GM21423 (cell line): ENCODE results near the gene TAS2R41.
A peak's percentile ranks its signal among the peaks of the same experiment; 100 is the strongest.

Experiments
- ATAC-seq: cut with Tn5 transposase; IDR thresholded peaks from one replicate; pipeline ENCODE4 v1.9.1; 2021; ENCODE audit warnings: mild to moderate bottlenecking, moderate library complexity; ENCODE audit not compliant: unreplicated experiment

Gene TAS2R41

DNA sequence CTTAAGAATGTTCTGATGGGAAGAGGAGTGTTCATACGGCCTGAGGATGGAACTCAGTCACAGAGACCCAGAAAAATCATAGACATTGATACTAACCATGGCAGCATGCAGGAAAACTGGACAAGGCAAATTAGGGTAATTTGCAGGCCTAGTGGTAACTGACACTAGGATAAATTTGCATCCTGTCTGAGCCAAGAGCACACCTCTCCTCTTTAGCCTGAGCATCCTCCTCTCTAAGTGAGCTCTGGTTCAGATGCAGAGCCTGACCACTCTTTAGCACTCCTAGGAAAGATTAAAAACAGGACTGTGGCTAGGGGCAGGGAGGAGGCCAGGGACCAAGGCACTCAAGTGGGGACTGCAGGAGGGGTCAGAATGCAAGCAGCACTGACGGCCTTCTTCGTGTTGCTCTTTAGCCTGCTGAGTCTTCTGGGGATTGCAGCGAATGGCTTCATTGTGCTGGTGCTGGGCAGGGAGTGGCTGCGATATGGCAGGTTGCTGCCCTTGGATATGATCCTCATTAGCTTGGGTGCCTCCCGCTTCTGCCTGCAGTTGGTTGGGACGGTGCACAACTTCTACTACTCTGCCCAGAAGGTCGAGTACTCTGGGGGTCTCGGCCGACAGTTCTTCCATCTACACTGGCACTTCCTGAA, at the start of gene TAS2R41:
Gene TAS2R41, plus strand, starts transcription at position 373 of the 650 bp plus-strand sequence. Its CDS starts 0 bp downstream, at position 373.
- ATAC-seq: no peak

DNA sequence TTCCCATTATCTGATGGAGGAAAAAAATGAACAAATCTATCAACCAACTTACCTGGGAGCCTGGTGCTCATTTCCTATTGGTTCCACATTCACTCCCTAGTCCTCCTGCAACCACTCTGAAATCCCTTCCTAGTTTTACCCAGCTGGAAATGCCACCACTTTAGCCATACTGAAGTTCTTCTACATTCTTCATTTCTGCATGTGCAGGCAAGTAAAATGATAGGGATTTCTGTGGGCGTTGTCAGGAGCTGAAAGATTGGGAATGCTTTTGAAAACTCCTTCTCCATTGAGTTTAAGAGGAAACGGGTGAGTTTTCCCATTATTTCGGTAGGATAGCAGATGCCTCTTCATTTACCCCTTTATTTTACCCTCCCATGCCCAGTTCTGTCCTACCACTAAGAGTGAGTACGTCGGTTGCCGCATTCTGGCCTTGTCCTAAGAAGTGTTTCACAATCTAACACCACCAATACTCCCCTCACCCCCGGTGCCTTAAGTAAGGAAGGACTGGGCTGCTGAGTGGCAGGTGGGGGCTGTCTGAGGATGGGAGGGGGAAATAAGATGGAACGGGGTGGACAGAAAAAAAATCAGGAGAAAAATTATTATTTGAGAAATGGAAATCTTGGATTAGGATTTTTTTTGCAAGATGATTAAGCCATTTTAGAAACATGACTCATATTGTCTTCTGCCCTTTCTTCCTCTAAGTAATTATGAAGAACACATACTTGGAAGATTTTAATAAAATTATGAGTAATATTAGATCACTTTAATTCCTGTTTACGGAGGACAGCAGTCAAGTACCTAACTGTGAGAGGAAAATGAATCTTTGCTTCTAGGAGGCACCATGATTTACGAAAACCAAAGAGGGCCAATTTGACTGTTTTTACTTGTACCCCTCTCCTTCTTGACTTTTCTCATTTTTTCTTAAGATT, 47.6 kb upstream of the TAS2R41 start:
- no peak for ATAC-seq

DNA sequence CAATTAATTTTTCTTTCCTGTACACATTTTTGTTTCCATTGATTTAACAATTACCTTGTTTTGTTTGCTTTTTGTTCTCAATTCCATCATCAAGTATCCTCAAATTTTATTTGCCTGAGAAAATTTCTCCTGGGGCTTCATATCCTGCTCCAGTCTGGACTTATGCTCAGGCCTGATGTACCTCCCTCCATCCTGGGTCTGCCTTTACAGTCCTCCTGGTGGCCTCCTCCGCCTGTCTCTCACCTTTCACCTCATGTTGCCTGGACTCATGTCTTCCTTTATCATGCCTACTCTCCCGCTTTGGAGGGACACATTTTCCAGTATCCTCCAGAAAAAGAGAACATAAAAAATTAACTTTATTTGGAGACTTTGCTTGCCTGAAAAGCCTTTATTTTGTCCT, 46.6 kb upstream of the TAS2R41 start:
- no peak for ATAC-seq

DNA sequence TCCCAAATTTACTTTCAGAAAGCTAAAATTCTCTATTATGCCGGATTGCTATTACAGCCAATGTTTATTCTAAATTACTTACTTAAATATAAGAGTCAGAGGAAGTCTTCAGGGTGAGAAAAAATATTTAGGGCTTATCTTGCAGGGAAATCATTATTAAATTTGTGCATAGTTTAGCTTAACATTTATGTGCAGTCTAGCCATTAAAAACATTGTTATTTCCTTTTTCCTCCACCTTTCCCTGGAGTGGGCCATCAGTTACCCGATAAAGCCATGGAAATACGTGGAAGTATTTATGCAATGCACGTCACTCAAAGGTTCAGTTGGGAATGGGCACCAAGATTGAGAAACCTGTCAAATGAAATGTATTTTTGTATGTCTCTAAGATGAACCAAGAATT, 43.9 kb upstream of the TAS2R41 start:
- no peak for ATAC-seq

DNA sequence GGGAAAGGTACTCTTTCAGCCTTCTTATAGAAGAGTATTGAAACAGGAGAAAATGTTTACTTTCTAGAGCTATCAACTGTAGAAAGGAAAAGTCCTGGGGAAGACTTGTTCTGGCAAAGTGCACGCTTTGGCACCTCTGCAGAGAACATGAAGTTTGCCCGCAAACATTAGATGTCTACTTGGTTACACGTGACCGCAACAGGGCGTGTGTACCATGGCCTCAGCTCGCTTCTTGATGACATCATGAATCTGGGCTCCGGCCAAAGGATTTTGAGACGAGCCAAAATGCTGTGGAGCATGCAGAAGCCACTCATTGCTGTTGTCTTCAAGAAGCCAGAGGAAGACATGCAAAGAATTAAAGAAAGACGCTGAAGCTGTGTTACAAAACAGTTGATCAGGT, 43.0 kb upstream of the TAS2R41 start:
- no peak for ATAC-seq

DNA sequence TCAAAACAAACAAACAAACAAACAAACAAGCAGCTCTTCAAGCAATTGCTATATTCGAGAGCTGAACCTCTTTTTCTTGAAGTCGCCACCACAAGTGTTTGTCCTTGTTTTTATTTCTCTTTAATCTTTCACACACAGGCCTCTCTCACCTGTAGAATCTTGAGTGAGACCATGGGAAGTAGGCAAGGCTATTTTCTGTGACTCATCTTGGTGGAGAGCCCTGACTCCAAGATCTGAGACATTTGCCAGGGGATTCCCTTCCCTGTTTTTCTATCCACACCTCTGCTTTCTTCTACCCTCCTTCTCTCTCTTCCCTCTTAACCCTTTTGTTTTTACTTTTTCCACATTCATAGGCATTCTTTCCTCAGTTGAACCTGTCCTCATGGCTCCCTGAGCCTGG, 42.4 kb upstream of the TAS2R41 start:
- no peak for ATAC-seq

GRCh38 chr7:143436325-143436946, 41.2 kb upstream of the TAS2R41 start:
- peak; percentile 84 for ATAC-seq

GRCh38 chr7:143437578-143437977, 40.1 kb upstream of the TAS2R41 start:
- ATAC-seq: peak; percentile 62

DNA sequence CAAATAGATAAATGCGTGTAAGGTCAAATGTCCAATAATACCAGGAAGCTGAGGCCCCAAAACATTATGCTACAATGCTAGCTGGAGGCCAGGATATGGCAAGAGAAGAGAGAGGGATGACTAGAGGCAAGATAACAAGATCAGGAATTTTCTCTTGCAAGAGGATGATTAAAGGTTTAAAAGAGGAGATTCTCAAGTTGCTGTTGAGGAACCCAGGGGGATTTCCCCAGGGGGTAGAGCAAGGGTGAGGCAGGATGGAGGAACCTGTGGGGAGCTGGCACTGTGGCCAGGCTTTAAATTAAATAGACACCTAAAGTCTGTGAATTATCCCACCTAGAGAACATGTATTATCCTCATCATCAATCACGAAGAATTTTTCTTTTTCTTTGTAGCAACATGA, 37.8 kb upstream of the TAS2R41 start:
- no peak for ATAC-seq

GRCh38 chr7:143443153-143443552, 34.5 kb upstream of the TAS2R41 start, which contains the start of gene TAS2R60:
Gene TAS2R60, plus strand, starts transcription at chr7:143443453. Its CDS starts 0 bp downstream, at chr7:143443453.
- no peak for ATAC-seq

DNA sequence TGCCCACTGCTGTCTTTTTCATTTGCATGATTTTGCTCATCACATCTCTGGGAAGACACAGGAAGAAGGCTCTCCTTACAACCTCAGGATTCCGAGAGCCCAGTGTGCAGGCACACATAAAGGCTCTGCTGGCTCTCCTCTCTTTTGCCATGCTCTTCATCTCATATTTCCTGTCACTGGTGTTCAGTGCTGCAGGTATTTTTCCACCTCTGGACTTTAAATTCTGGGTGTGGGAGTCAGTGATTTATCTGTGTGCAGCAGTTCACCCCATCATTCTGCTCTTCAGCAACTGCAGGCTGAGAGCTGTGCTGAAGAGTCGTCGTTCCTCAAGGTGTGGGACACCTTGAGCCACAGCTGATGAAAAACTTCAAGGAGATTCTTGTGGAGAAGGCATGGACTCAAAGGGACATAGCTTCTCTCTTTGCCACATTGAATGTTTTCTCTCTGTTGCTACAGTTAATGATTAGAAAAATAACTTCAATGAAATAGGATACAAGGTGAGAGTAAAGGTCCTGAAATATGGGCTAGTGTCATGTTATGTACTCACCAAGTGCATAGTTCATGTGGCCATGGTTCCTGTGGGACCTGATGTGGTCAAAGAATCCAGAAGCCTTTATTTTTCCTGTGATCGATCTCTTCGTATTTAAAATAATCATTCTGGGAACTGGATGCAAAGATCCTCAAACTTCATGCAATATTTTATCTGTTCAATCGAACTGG, 33.5 kb upstream of the TAS2R41 start:
- ATAC-seq: no peak

GRCh38 chr7:143444785-143445184, 32.9 kb upstream of the TAS2R41 start:
- no peak for ATAC-seq

GRCh38 chr7:143447466-143447865, 30.2 kb upstream of the TAS2R41 start:
- ATAC-seq: no peak

DNA sequence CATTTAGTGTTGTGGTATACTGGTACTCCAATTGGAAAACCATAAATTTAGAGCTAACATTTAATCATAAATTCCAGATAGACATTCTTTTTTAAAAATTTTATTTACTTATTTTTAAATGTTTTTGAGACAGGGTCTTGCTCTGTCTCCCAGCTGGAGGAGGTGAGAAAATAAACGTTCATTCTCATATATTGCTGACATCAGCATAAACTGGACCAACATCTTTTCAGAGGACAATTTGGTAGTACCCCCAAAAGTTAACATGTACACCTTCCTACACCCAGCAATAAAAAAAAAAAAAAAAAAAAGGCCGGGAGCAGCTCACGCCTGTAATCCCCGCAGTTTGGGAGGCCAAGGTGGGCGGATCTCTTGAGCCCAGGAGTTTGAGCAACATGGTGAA, 29.2 kb upstream of the TAS2R41 start:
- no peak for ATAC-seq

DNA sequence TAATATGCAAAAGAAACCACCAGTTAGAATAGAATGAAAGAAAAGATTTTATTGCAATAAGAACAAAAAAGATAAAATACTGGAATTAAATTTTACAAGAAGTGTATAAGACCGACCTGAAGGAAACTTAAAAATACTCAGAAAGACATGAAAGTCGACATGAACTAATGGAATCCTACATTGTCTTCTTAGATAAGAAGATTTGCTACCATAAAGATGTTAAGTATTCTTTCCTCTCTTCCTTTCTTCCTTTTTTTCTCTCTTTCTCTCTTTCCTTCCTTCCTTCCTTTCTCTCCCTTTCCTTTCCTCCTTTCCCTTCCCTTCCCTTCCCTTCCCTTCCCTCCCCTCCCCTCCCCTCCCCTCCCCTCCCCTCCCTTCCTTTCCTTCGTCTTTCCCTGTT, 27.9 kb upstream of the TAS2R41 start:
- ATAC-seq: no peak

DNA sequence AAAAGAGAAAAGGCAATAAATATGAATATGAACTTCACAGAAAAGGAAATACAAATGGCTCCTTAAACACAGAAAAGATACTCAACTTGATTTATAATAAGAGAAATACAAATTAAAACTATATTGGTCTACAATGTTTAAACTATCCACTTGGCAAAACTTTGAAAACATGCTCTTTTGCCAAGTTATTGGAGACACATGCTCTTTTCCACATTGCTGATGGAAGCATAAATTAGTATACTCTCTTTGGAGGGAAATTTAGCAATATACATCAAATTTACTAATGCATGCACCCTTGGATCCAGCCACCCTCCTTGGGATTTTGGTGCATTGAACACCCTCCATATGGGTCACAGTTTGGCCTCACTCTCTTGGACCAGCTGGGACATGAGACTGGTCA, 26.6 kb upstream of the TAS2R41 start:
- no peak for ATAC-seq

DNA sequence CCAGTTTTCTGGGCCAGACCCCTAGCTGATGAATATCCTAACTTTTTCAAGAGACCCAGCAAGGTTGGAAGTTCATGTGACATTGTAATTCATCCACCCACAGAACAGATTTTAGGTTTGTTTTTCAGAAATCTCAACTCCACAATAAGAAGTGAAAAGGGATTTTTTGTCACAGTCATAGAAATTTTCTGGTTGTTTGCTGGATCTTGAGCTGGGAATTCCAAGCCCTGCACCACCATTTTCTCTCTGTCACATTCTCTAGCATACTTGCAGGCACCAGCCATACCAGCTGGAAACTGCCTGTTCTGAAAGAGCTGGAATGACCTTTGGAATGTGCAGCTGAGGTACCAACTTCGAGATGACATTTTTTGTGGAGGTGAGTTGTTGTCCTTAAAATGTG, 25.9 kb upstream of the TAS2R41 start:
- ATAC-seq: no peak

DNA sequence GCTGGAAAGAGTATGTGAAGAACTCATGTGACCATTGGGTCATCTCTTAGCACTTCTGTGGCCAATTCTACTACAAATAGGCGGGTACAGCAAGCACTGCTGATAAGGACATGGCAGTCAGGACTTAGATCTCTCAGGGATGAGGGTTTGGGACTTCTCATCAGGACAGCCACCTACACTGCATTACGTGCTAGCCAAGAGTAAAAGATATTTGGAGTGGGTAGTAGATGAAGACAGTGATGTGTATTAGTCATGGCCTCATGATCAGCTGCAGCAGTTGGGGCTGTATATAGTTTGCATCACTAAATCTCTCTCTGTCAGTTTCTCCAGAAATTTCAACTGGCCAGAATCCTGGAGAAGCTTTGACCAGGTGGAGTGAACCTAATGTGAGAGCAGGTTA, 25.2 kb upstream of the TAS2R41 start:
- ATAC-seq: no peak

- ATAC-seq: no peak
Measured at GRCh38 chr7:143454091-143454680, 23.5 kb upstream of the TAS2R41 start.

DNA sequence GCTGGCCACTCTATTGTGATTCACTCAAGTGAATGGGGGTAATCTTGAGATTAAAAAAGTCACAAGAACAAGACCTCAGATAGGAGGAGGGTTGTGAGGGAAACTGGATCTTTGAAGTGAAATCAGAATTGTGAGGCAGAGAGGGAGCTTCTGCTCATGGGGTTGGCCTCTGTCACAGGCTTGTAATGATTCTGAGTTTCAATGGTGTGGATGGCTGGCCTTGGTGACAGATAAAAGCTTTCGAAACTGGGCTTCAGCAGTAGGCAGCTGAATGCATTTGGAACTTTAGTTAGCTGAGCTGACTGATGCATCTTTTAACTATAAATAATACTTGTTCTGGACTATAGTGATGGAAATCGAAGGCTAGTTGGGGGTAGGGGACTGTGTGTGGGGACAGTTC, 22.2 kb upstream of the TAS2R41 start:
- ATAC-seq: no peak

GRCh38 chr7:143455942-143456341, 21.7 kb upstream of the TAS2R41 start:
- ATAC-seq: no peak
